GM12875 (cell line): ENCODE data around the gene PCDHA1.

Experiments used
- H3K4me3 ChIP-seq: one replicate; pipeline ENCODE4 v1.5.1; 2011; ENCODE audit warnings: low read depth, low read length, control low read depth
- CTCF ChIP-seq: IDR thresholded peaks from 2 replicates; pipeline ENCODE4 v1.5.1; 2011; ENCODE audit warnings: low read depth, mild to moderate bottlenecking, control low read depth, inconsistent platforms, low read length, moderate library complexity, borderline replicate concordance; ENCODE audit not compliant: insufficient read depth

PCDHA1 gene

GRCh38 chr5:141003791-141004611 is 218.1 kb downstream of the PCDHA1 start:
- H3K4me3 ChIP-seq = no peak overlapping the region
- TF ChIP-seq CTCF = no peak

GRCh38 chr5:141007791-141008190 is 221.9 kb downstream of the PCDHA1 start:
- no peak for TF ChIP-seq CTCF
- no peak overlapping the region for H3K4me3 ChIP-seq

GRCh38 chr5:141010047-141010793 is 224.3 kb downstream of the PCDHA1 start:
- no peak for TF ChIP-seq CTCF
- no peak overlapping the region for H3K4me3 ChIP-seq

GRCh38 chr5:141017943-141018342 is 232.0 kb downstream of the PCDHA1 start:
- no peak overlapping the region for H3K4me3 ChIP-seq
- no peak for TF ChIP-seq CTCF

- H3K4me3 ChIP-seq = no peak overlapping the region
- no peak for TF ChIP-seq CTCF
These were observed 236.4 kb downstream of the PCDHA1 start for GRCh38 chr5:141022384-141022783.

- H3K4me3 ChIP-seq = no peak overlapping the region
- TF ChIP-seq CTCF = no peak
These were observed 245.1 kb downstream of the PCDHA1 start for GRCh38 chr5:141031006-141031405.
